Activated CD4-positive, CD25-positive, alpha-beta regulatory T cell treated with anti-CD3 and anti-CD28 coated beads, Interleukin-2, amount 50 U/mL, for 16 hours (primary cell): ENCODE results near the gene SLC25A33.
"Not testable (repeated sequence)": the region's sequence is repeated elsewhere in the genome, so short reads cannot be mapped to it uniquely, and the experiment has no call there.

ENCODE experiments used
- DNase-seq: peaks from one replicate; pipeline ENCODE4 v3.0.0-alpha.2; 2020; ENCODE audit warnings: low read depth, low spot score

SLC25A33 gene, protein sequence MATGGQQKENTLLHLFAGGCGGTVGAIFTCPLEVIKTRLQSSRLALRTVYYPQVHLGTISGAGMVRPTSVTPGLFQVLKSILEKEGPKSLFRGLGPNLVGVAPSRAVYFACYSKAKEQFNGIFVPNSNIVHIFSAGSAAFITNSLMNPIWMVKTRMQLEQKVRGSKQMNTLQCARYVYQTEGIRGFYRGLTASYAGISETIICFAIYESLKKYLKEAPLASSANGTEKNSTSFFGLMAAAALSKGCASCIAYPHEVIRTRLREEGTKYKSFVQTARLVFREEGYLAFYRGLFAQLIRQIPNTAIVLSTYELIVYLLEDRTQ

DNA sequence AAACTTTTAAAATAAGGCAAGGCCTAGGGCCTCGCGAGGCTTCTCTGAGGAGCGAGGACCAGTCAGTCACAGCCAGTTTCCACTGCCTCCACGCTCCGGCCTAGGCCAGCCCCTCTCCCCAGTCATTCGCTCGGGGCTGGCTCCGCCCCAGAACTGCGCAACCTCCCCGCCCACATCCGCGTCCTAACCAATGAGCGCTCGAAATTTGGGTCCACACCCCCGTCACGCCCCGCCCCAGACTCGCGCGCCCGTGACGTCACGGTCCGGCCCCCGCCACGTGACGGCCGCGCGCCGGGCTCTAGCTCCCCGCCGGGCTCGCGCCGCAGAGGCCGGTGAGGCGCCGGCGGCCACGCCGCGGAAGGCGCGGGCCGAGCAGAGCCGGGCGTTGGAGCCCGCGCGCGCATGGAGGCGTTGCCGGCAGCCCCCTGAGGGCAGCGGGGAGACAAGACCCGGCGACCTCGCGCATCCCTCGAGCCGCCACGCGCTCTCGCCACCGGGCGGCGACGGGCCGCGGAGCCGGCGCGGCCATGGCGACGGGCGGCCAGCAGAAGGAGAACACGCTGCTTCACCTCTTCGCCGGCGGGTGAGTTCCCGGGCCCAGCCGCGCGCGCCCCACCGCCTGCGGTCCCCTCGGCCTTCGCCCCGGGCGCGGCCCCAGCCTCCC is at the start of gene SLC25A33:
Gene SLC25A33 (plus strand): TSS at position 301 of the 664 bp plus-strand sequence. CDS start 227 bp downstream, at position 528.
- DNase-seq, result peak; percentile 92

DNA sequence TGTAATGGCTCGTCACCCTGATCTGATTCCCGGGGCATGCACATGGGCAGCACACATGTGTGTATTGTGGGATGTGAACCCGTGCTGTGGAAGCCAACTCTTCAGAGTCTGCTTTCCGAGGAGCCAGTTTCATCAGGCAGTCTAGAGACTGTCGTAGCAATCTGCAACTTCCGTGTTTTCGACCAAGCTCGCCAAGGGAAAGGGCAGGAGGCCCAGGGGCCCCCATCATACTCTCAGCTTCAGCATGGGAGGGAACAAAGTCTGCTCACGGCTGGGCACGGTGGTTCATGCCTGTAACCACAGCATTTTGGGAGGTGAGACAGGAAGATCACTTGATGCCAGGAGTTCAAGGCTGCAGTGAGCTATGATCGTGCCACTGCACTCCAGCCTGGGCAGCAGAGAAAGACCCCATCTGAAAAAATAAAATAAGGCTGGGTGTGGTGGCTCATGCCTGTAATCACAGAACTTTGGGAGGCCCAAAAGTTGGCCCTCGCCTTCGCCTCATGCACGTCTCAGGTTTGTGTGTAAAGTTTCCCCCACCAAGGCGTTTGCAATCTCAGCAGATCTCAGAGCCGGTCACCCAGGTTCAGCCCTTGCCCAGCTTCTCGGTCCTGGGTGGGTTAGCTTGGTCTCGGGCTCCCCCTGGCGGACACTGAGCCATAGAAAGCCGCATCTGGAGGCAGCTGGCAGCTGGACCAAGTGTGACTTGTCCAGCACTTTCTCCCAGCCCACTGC is 48.5 kb upstream of the SLC25A33 start:
- peak; percentile 69 for DNase-seq

DNA sequence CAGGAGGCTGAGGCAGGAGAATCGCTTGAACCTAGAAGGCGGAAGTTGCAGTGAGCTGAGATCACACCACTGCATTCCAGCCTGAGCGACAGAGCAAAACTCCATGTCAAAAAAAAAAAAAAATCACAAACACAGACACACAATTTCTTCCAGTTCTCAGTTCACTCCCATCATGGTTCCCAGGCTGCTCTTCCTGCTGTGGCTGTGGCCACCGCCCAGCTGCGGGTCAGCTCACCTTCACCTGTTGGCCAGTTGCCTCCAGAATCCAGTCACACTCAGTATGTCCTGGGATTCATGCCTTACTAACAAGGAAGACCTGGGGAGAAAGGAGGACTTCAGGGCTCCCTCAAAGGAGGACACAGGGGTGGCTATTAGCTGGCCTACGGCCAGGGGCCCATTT is 45.9 kb upstream of the SLC25A33 start:
- DNase-seq, result no peak

DNA sequence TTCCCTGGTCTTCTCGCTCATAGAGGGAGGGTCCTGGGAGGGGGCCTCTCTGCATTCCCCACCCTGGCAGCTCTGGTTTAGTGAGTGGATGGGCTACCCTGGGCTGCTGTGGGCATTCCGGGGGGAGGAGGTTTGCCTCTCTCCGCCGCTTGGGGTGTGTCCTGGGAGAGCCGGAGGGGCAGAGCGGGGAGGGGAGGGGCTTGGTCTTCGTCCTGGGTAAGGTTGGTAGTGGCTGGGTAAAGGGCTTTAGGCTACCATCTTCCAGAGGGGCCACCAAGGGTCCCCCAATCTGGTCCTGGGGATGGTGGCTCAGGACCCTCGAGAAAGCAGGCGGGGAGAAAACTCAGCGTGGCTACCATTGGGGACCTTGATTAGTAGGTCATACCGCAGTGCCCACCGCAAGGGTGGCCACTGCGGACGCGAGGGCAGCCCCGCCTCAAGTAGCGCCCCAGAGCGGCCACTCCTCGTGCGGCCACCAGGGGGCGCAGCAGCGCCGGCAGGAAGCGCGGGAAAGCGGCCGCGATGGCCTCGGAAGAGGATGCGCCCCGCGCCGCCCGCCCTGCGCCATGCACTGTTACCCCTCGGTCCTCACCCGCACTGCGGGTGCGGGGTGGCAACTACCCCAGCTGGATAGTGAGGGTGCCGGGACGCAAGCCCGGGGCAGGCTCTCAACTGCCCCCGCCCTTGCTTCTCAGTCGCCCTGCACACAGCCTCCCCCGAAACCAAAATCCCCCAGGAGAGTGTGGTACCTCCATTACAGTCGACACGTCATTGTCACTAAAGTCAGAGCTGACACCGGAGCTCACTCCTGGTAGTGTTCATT is 44.1 kb upstream of the SLC25A33 start:
- DNase-seq, result peak; percentile 36

DNA sequence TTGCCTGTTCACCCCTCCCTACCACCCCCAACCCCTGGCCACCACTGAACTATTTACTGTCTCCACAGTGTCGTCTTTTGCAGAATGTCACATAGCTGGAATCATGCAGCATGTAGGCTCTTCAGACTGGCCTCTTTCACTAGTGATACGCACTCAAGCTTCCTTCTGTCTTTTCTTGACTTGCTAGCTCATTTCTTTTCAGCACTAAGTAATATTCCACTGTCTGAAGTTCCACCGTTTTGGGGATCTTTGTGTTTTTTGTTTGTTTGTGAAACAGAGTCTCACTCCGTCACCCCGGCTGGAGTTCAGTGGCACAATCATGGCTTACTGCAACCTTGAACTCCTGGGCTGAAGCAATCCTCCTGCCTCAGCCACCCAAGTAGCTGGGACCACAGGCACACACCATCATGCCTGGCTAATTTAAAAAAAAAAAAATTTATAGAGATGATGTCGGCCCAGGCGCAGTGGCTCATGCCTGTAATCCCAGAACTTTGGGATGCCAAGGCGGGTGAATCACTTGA is 43.4 kb upstream of the SLC25A33 start:
- DNase-seq, result no peak

DNA sequence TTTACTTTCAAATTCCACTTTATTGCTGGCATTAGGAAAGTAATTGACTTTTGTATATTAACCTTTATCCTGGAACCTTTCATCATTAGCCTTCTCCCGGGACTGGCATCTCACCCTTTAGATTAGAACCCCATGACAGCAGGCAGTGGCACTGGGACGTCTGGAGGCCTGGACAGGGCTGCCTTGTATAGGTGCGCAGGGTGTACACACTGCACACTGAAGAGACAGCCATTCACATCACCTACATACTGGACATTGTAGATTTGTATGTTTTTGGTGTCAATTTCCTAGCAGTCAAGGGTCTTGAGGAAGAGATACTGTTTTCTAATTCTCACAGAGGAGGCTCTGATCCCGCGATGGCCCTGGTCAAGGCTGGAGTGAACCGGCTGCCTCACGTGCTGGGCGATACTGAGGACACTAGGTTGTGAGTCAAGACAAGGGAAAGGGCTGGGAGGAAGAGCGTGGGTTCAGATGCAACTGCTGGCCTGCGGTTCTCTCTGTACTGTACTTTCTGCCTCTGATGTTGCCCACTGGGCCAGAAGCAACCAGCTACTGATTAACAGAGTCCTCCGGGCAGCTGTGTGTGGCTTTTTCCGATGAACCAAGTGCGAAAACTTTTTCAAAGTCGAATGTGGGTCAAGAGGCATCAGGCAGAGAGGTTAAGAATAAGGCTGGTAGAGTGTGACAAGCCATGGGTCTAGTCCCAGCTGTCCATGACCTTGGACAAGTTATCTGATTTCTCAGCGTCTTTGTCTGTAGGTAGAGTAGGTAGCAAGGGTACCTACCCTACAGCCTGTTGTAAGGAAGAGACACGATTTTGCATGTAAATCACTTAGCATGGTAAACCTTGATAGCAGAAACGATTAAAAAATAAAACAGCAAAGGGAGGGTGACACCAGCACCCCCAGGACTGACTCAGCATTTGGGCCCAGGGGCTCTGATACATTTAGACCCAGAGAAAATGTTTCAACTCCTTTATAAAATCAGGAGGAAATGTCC is 38.2 kb upstream of the SLC25A33 start:
- no peak for DNase-seq

DNA sequence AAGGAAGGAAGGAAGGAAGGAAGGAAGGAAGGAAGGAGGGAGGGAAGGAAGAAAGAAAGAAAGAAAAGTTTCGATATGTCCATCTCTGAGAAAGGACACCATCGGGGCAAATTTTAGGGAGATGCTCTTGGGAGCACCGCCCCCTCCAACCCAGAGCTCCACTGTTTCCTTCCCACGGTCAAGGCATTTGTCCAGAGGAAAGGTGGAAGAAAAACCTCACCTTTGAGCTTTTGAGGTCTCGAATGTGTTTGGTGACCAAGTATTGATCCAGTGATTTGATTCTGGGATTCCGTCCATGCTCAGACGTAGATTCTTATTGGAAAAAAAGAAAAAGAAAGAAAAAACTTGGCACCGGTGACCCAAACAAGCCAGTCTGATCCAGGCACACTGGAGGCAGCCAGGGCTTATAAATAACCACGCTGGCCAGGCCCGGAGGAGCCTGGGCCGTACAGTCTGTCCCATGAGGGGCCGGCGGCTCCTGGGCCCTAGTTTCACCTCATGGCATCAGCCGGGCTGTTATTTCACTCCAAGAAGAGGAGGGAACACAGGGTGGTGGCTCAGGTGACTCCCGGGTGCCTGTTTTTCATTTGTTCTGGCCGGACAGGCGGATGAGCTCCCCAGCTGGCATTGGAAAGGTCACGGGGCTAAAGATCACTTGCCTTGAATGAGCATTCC is 36.1 kb upstream of the SLC25A33 start:
- DNase-seq, result no peak

DNA sequence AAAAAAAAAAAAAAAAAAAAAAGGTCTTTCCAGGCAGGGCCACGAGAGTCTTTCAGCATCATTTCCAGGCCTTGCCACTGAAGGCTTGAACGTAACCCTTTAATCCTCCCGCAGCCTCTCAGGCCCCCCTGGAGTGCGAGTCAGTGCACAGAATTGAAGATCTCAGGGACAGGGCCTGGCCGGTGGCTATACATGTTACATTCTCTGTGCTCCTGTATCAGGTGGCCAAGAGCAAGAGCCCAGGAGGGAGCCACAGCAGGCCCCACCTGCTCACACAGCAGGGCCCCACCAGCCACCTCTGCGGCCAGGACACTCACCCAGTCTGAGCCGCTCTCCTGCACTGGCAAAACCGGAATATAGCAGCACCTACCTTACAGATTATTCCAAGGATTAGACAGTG is 34.1 kb upstream of the SLC25A33 start:
- DNase-seq, result no peak

DNA sequence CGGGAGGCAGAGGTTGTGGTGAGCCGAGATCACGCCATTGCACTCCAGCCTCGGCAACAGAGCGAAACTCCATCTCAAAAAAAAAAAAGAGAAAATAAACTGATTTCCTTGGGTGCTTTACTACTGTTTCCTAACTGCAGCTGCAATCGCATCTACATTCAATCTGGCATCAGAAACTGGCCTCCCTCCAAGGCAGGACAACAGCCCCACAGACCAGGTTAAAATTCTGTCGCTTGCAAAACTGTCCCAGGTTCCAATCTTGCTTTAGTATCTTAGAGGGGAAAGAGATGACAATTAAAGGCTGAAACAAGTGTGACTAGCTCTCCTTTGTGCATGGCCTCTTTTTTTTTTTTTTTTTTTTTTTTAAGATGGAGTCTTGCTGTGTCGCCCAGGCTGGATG is 32.4 kb upstream of the SLC25A33 start:
- DNase-seq, result no peak

DNA sequence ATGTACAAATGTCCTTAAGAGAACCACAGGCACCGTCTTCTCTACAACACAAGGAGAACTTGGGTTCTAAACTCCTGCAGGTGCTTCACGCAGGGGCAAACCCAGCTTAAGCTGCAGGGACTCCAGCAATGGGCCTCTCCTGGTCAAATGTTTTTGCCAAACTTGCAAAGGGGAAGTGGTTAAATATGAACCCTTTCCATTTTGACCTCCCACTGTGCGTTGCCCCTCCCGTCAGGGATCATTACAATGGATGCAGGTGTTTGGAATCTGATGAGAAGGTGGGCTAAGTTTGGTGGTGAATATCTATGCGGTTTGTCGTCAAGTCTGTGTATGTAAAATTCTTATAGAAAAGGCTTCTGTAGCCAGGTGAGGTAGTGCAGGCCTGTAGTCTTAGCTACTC is 29.1 kb upstream of the SLC25A33 start:
- no peak for DNase-seq

DNA sequence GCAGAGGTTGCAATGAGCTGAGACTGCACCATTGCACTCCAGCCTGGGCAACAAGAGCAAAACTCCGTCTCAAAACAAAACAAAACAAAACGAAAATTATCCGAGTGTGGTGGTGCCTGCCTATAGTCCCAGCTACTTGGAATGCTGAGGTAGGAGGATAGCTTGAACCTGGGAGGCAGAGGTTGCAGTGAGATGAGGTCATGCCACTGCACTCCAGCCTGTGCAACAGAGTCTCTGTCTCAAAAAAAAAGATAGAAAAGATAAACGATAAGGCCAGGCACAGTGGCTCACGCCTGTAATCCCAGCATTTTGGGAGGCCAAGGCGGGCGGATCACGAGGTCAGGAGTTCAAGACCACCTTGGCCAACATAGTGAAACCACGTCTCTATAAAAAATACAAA is 23.7 kb upstream of the SLC25A33 start:
- not testable (repeated sequence) for DNase-seq

DNA sequence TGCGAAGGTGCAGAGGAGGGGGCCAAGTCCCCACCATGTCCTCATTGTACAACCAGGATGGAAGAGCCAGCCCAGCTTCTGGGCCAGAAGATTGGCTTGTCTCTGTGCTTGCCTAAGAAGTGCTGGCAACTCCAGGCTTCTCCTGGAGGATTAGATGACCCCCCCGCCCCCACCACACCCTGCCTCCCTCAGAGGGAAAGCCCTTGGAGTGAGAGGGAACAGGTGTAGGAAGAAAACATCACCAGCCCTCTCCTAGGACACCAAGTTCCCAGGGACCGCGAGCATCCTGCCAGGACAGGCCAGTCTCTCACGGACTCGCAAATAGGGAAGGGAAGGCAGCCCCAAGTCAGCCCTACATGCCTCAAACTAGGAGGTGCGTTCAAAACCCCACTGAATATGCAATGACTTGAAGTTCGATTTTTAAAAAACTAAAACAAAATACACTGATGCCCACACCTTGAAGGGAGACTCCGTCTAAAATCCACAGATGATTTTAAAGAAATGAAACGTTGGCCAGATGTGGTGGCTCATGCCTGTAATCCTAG is 20.7 kb upstream of the SLC25A33 start:
- DNase-seq, result no peak

DNA sequence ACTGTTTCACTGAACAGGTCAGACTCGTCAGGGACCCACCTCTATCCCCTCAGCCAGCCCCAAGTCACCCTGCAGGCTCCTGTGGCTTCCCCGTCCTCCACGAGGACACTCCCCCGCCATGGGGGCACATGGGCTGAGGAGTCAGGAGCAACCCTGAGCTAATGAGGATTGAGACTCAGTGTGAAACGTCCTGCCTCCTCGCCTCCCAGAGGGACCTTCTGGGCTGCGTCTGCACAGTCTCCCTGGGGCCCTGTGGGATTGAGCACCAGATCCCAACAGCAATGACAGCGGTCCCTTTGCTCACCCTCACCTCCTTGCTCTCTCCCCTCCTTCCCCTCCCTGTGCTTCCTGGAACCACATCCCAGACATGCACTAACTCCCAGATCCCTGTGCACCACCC is 18.9 kb upstream of the SLC25A33 start:
- no peak for DNase-seq

DNA sequence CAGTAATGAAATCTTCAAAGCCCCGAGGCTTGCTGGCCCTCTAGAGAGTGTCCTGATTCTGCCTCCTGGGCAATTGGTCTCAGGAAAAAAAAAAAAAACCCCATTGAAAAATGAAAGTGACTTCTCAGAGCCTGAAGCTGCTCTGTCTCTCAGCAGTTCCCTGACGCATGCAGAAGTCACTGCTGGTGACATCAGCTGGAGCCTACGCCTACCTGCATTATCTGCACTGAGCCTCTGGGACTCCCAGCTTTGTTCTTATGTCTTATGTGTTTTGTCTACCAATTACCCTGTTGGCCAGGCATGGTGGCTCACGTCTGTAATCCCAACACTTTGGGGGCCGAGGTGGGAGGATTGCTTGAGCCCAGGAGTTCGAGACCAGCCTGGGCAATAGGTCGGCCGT is 10.1 kb upstream of the SLC25A33 start:
- no peak for DNase-seq

DNA sequence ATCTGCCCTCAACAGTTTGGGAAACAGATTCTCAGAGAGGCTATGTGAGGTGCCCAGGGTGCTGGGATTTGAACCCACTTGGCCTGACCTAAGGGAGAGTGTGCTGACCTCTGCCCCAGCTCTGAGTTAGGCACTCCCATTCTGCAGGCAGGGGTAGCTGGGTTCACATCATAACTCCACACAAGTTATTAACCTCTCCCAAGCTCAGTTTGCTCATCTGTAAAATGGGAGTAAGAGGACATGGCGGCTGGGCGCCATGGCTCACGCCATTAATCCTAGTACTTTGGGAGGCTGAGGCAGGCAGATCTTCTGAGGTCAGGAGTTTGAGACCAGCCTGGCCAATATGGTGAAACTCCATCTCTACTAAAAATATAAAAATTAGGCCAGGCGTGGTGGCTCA is 8.9 kb upstream of the SLC25A33 start:
- DNase-seq, result no peak

DNA sequence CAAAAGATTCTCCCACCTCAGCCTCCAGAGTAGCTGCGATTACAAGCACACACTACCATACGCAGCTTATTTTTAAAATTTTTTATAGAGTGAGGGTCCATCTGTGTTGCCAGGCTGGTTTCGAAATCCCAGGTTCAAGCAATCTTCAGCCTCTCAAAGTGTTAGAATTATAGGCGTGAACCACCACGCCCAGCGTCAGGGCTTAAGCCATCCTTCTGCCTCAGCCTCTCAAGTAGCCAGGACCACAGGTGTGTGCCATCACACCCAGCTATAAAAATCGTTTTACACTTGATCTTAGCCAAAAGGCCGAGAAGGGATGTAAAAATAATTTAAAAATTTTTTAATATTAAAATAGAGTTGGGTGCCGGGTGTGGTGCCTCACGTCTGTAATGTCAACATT is 4.3 kb upstream of the SLC25A33 start:
- no peak for DNase-seq

DNA sequence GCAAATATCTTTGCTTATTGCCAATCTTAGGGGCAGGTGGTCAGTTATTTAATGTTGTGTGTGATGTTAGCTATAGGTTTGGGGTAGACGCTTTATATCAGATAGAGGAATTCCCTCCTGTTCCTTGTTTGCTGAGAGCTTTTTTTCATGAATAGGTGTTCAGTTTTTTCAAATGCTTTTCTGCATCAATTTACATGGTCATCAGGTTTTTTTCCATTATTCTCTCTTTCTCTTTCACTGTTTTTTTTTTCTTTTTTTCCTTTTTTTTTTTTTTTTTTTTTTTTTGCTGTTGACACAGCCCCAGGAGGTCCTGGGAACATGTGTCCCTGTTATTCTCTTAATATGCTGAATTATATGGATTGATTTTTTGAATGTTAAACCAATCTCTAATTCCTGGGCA is 3.0 kb upstream of the SLC25A33 start:
- no peak for DNase-seq

DNA sequence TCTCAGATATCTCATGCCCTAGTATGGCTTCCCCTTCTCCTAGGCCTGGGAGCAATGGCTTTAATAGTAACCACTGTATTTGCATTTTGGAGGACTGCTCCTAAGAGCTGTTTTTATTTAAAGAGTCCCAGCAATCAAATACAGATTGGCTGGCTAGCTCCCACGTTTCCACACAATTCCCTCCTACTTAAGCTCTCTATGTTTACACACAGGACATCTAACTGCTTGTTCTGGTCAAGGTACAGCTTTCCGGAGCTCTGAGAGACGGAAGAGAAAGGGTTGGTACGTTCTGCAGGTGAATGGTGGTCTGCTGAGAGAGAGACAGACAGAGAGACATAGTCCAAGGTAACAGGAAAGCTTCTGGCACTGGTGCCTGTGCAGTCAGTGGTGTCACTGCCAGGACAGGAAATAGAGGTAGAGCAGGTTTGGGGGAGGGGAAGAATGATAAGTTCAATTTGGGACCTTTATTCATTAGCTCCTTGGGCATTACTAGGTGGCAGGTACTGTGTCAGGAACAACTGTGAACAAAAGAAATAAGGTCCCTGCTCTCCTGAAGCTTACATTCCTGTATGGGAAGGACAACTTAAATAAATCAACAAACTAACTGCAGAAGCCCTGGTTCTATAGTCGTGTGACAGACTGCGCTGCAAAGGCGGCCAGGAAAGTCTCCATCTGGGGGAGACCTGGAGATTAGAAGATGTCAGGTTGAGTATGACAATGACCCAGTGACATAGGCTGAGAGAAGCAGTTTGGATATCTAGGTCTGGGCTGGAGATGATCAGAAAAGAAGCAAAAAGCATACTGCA is 1.2 kb upstream of the SLC25A33 start:
- DNase-seq, result no peak
